Glutamatergic neuron (in vitro differentiated cells): ENCODE measurements around the gene SERGEF. TPM values are rescaled to one million over a fixed set of nuclear protein-coding genes. Genes with fewer than 3 reads are reported as not detected.

ENCODE experiments used
- DNase-seq: peaks from one replicate; pipeline ENCODE4 v3.0.0; 2022
- H3K27ac Mint-ChIP-seq: one replicate; pipeline ENCODE4 v1.8.0; 2020; ENCODE audit warnings: mild to moderate bottlenecking, mixed read lengths, inconsistent platforms; ENCODE audit not compliant: unreplicated experiment
- H3K27me3 Mint-ChIP-seq: one replicate; pipeline ENCODE4 v1.8.0; 2020; ENCODE audit warnings: mild to moderate bottlenecking, moderate library complexity, mixed read lengths, inconsistent platforms; ENCODE audit not compliant: unreplicated experiment
- H3K36me3 Mint-ChIP-seq: one replicate; pipeline ENCODE4 v1.8.0; 2020; ENCODE audit warnings: mild to moderate bottlenecking, mixed read lengths, inconsistent platforms; ENCODE audit not compliant: unreplicated experiment
- H3K4me1 Mint-ChIP-seq: one replicate; pipeline ENCODE4 v1.8.0; 2020; ENCODE audit warnings: mild to moderate bottlenecking, low read depth, mixed read lengths, inconsistent platforms; ENCODE audit not compliant: unreplicated experiment
- H3K4me3 Mint-ChIP-seq: one replicate; pipeline ENCODE4 v1.8.0; 2020; ENCODE audit warnings: mild to moderate bottlenecking, mixed read lengths, inconsistent platforms; ENCODE audit not compliant: unreplicated experiment
- H3K9me3 Mint-ChIP-seq: one replicate; pipeline ENCODE4 v1.8.0; 2020; ENCODE audit warnings: mild to moderate bottlenecking, moderate library complexity, mixed read lengths, inconsistent platforms; ENCODE audit not compliant: unreplicated experiment
- total RNA-seq: library from RNA; stranded (reverse); fragmentation: NEBNext Ultra II Directional; extraction: Animal tissue kit (Norgen Biotek cat#: 25700); gene quantifications from one replicate; pipeline ENCODE4 v1.2.1, GENCODE V29; 2021; ENCODE audit not compliant: unreplicated experiment
- TF ChIP-seq, protein P1 (sequence below): fragments of 200-600 bp; sonication (generic); IDR thresholded peaks from one replicate; pipeline ENCODE4 v1.5.0; 2021; ENCODE audit not compliant: partially characterized antibody, unreplicated experiment

The SERGEF gene
- total RNA-seq, 1 donor from 2014 or later = 42.5 TPM

DNA sequence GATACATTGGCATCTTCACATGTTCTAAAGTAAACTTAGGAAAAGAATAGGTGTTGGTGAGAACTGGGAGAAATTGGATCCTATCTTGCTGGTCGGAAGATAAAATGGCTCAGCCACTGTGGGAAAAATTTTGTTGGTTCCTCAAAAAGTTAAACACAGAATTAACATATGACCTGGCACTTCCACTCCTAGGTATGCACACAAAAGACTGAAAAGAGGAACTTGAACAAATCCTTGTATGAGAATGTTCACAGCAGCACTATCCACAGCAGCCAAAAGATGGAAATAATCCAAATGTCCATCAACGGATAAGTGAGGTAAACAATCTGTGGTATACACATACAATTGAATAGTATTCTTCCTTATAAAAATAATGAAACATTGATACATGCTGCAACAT, 38.0 kb upstream of the SERGEF start:
- H3K4me3 Mint-ChIP-seq = no peak overlapping the region
- H3K9me3 Mint-ChIP-seq = no peaks in the 10 kb centered on the region

DNA sequence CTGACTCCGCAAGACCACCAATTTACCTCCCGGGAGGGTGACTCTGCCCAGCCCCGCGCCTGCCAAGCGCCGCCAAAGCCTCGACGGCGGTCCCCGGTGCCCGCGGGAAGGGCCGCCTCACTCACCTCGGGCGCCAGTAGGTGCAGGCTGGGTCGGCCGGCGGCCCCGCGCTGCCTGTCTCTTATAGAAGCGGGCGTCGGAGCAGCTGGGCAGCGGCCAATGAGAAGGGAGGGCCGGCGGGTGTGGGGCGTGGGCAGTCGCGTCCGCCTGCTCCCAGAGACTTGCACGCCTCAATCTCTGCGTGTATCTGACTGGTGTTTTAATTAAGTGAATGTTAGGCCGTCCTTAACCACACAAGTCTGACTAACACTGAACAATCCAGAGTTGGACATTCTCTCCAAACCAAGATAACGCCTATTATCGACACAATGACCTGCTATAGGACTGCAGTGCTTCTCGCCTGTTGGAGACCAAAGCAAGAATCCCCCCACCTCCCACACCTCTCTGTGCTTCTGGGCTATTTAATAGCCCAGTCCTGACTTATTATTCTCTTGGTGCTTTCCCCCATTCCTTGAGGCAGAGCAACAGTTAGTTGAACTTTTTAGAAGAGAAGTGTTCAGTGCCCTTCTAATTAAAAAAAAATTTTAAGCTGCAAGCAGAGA, 33.4 kb upstream of the SERGEF start, which contains the start of gene TPH1:
TPH1 (minus strand) TSS at position 154 of the 662 bp plus-strand sequence. CDS start 5,507 bp downstream, outside the sequence.
- peak within 1 kb of the TSS; percentile 53 for H3K4me3 Mint-ChIP-seq
- TF ChIP-seq, protein P1, sequence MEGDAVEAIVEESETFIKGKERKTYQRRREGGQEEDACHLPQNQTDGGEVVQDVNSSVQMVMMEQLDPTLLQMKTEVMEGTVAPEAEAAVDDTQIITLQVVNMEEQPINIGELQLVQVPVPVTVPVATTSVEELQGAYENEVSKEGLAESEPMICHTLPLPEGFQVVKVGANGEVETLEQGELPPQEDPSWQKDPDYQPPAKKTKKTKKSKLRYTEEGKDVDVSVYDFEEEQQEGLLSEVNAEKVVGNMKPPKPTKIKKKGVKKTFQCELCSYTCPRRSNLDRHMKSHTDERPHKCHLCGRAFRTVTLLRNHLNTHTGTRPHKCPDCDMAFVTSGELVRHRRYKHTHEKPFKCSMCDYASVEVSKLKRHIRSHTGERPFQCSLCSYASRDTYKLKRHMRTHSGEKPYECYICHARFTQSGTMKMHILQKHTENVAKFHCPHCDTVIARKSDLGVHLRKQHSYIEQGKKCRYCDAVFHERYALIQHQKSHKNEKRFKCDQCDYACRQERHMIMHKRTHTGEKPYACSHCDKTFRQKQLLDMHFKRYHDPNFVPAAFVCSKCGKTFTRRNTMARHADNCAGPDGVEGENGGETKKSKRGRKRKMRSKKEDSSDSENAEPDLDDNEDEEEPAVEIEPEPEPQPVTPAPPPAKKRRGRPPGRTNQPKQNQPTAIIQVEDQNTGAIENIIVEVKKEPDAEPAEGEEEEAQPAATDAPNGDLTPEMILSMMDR = no peak
- no peaks in the 10 kb centered on the region for H3K36me3 Mint-ChIP-seq
- H3K4me1 Mint-ChIP-seq = no peaks in the 10 kb centered on the region
- peak; percentile 65 for DNase-seq
- H3K27ac Mint-ChIP-seq = no peak within 1 kb of the TSS
- peaks cover 14% of the 10 kb centered on the region for H3K27me3 Mint-ChIP-seq
- H3K9me3 Mint-ChIP-seq = peaks cover 5% of the 10 kb centered on the region

More for the DNA sequence above, 38.0 kb upstream of the SERGEF start:
- H3K36me3 Mint-ChIP-seq = no peaks in the 10 kb centered on the region
- H3K27me3 Mint-ChIP-seq = peaks cover 3% of the 10 kb centered on the region
- no peak for DNase-seq
- H3K4me1 Mint-ChIP-seq = no peaks in the 10 kb centered on the region
- TF ChIP-seq, protein P1 = no peak
- no peak overlapping the region for H3K27ac Mint-ChIP-seq

DNA sequence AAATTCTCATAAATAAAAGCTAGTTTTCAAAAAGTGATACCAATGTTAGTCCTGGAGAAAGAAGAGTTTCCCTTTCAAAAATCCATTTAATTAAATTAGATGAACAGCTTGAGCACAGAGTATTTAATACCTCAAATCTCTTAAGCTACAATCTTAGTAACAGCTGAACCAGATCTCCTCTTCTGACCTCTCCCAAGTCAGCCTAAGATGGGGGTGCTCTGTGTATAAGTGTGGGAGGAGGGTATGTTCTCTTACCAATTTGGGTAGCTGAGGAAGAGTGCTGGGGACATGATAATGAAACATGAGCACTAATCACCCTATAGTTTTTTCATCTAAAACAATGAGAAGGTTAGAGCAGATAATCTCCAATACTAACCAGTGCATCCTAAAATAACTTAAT, 23.6 kb upstream of the SERGEF start:
- H3K27ac Mint-ChIP-seq = no peak overlapping the region
- no peaks in the 10 kb centered on the region for H3K9me3 Mint-ChIP-seq
- no peaks in the 10 kb centered on the region for H3K4me1 Mint-ChIP-seq
- no peaks in the 10 kb centered on the region for H3K36me3 Mint-ChIP-seq
- no peaks in the 10 kb centered on the region for H3K27me3 Mint-ChIP-seq
- DNase-seq = no peak
- H3K4me3 Mint-ChIP-seq = no peak overlapping the region
- TF ChIP-seq, protein P1 = no peak

DNA sequence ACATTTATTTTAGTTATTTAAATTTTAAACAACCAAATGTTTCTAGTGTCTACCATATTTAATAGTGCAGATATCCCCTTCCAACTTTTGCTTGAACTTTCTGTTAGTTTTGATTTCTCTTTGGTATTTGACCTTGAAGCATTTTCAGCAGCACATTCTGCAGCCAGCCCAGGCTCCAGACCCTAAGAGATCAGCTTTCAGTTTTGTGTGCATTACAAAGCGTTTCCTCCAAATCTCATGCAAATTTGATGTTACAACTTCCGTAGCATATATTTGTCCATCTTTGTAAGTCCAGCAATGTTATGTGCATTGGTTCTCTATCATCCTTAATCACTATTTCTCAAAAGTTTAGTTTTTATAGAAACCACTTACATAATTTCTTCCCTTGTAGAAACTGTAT, 14.6 kb upstream of the SERGEF start:
- H3K36me3 Mint-ChIP-seq = no peaks in the 10 kb centered on the region
- H3K4me1 Mint-ChIP-seq = no peaks in the 10 kb centered on the region
- no peak overlapping the region for H3K27ac Mint-ChIP-seq
- no peak for DNase-seq
- no peaks in the 10 kb centered on the region for H3K9me3 Mint-ChIP-seq
- TF ChIP-seq, protein P1 = no peak
- peaks cover 6% of the 10 kb centered on the region for H3K27me3 Mint-ChIP-seq
- no peak overlapping the region for H3K4me3 Mint-ChIP-seq

DNA sequence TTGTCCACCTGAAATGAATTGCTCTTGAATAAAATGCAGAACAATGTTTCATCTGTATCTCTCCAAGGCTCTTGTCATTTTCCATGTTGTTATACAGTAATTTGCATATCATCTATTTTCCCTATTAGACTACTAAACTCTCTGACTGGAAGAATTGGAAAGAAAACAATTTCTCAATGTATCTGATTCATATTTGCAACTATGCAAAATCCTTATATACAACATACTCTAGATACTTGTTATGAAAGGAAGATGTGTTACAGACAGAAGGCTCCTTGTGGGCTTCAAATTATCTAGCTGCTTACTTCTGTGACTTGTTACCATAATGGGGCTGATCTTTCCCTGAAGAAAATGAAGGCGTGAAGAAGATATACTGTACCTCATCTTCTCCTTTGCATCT, 9.6 kb upstream of the SERGEF start:
- TF ChIP-seq, protein P1 = no peak
- Mint-ChIP-seq H3K4me1 (no peaks in the 10 kb centered on the region), H3K36me3 (no peaks in the 10 kb centered on the region), H3K9me3 (no peaks in the 10 kb centered on the region), H3K4me3 (no peak overlapping the region), H3K27ac (no peak overlapping the region), H3K27me3 (peaks cover 4% of the 10 kb centered on the region)
- no peak for DNase-seq
